Epithelial cell of proximal tubule (primary cell): ENCODE results near the gene ZNF280B. TPM values are rescaled to one million over a fixed set of nuclear protein-coding genes. Genes with fewer than 3 reads are reported as not detected.

Experiments used
- DNase-seq: peaks from one replicate; pipeline ENCODE4 v3.0.0-alpha.2; 2011; ENCODE audit warnings: low read depth
- H3K4me3 ChIP-seq: 2 replicates; pipeline ENCODE4 v1.5.1; 2011; ENCODE audit warnings: low read depth, mild to moderate bottlenecking, low read length
- total RNA-seq: library from RNA; depleted of rRNA; stranded (reverse); fragments of >200 nt; gene quantifications from 2 replicates; pipeline ENCODE4 v1.2.3, GENCODE V29; 2015
- TF ChIP-seq, protein P1 (sequence below): conservative IDR thresholded peaks from 2 replicates; pipeline ENCODE4 v1.5.1; 2012; ENCODE audit warnings: low read depth, mild to moderate bottlenecking, low read length

Gene ZNF280B
- total RNA-seq, 1 donor from 2014 or later = 2.4 TPM

- TF ChIP-seq, protein P1, sequence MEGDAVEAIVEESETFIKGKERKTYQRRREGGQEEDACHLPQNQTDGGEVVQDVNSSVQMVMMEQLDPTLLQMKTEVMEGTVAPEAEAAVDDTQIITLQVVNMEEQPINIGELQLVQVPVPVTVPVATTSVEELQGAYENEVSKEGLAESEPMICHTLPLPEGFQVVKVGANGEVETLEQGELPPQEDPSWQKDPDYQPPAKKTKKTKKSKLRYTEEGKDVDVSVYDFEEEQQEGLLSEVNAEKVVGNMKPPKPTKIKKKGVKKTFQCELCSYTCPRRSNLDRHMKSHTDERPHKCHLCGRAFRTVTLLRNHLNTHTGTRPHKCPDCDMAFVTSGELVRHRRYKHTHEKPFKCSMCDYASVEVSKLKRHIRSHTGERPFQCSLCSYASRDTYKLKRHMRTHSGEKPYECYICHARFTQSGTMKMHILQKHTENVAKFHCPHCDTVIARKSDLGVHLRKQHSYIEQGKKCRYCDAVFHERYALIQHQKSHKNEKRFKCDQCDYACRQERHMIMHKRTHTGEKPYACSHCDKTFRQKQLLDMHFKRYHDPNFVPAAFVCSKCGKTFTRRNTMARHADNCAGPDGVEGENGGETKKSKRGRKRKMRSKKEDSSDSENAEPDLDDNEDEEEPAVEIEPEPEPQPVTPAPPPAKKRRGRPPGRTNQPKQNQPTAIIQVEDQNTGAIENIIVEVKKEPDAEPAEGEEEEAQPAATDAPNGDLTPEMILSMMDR = no peak
- H3K4me3 ChIP-seq = no peak overlapping the region
- no peak for DNase-seq
Observed at GRCh38 chr22:22528780-22529179, 20.2 kb upstream of the ZNF280B start.

DNA sequence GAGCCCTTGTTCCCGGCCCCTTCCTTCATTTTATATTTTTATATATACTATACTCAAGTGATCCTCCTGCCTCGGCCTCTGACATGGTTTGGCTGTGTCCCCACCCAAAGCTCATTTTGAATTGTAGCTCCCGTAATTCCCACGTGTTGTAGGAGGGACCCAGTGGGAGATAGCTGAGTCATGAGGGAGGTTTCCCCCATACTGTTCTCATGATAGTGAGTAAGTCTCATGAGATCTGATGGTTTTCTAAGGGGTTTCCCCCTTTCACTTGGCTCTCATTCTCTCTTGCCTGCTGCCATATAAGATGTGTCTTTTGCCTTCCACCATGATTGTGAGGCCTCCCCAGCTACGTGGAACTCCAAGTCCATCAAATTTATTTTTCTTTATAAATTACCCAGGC lies 18.8 kb upstream of the ZNF280B start:
- TF ChIP-seq, protein P1 = no peak
- no peak for DNase-seq
- no peak overlapping the region for H3K4me3 ChIP-seq

DNA sequence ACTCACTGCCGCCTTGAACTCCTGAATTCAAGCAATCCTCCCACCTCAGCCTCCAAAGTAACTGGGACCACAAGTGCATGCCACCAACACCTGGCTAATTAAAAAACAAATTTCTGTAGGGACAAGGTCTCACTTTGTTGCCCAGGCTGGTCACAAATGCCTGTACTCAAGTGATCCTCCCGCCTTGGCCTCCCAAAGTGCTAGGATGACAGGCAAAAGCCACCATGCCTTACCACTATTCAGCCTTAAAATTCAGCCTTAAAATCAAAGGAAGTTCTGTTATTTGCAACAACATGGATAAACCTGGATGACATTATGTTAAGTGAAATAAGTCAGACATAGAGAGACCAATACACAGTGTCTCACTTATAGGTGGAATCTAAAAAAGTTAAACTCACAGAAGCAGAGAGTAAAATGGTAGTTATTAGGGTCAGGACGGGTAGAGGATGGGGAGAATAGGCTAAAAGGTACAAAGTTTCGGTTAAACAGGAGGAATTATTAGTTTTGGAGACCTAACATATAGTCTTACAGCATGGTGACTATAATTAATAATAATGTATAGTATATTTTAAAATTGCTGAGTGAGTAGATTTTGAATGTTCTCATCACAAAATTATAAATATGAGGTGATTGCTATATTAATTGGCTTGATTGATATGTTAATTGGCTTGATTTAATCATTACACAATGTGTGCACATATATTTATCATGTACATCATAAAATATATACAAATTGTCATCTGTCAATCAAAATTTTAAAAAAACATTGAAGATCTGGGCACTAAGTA lies 17.8 kb upstream of the ZNF280B start:
- no peak overlapping the region for H3K4me3 ChIP-seq
- TF ChIP-seq, protein P1 = no peak
- DNase-seq = no peak

DNA sequence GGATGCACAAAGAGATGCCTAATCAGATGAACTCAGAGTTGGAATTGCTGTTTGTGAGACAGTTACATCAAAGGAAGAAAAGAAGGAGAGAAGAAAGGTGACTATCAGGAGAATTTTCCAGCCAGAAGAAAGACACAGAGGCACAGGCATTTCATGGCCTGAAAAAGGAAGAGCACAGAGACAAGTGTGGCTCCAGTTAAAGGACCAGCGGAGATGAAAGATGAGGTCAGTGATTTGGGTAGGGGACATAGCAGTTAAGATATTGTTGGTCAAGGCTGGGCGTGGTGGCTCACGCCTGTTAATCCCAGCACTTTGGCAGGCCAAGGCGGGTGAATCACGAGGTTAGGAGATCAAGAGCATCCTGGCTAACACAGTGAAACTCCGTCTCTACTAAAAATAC lies 15.0 kb upstream of the ZNF280B start:
- no peak overlapping the region for H3K4me3 ChIP-seq
- no peak for DNase-seq
- TF ChIP-seq, protein P1 = no peak

DNA sequence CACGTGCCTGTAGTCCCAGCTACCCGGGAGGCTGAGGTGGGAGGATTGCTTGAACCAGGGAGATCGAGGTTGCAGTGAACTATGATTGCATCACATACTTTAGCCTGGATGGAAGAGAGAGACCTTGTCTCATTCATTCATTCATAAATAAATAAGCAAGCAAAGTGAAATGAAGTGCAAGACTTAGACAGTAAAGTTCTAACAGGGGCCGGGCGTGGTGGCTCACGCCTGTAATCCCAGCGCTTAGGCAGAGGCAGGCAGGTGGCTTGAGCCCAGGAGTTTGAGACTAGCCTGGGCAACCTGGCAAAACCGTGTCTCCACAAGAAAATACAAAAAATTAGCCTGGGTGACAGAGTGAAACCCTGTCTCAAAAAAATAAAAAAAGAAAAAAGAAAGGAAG lies 13.1 kb upstream of the ZNF280B start:
- no peak for DNase-seq
- H3K4me3 ChIP-seq = no peak overlapping the region
- TF ChIP-seq, protein P1 = no peak

DNA sequence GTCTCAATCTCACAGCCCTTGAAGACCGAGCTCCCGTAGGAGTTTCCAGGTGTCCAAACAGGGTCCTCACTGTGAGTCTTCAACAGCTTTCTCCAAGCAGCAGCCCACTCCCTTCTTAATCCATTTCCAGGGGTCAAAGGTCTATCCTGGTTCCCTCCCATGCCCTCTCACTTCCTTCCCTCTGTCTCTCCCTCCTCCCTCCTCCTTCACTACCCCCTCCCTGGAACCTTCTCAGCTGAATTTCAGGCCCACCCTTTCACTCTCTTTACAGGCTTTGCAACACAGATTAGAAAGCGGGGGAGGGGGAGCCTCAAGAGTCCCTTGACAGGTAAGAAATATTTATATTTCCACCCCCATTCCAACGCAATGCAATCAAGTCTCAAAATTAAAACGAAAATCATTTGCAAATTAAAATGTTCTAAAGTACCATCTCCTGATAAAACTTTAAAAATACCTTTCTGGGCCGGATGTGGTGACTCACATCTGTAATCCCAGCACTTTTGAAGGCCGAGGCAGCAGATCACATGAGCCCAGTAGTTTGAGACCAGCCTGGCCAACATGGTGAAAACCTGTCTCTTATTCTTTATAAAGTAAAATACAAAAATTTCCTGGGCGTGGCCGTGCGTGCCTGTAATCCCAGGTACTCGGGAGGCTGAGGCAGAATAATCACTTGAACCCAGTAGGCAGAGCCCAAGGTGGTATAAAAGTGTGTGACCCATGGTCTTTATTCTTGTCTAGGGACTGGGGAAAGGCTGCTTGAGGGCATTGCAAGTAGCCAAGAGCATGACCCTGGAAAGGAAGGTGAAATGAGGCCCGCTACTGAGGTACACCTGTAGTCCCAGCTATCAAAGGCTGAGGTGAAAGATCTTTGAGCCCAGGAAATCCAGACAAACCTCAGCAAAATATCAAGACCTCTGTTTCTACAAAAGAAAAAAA lies 12.4 kb upstream of the ZNF280B start:
- H3K4me3 ChIP-seq = no peak overlapping the region
- no peak for DNase-seq
- TF ChIP-seq, protein P1 = no peak
